HepG2 (cell line): ENCODE measurements around the gene PCSK2. TPM values are rescaled to one million over a fixed set of nuclear protein-coding genes. Genes with fewer than 3 reads are reported as not detected.

ENCODE experiments used
- ATAC-seq: fragments of 200-7000 bp; cut with Tn5 transposase; 3 replicates; pipeline ENCODE4 v1.9.1; 2020; ENCODE audit warnings: mild to moderate bottlenecking, moderate library complexity
- BruUV-seq: library from RNA; stranded (reverse); fragments of 400-500 nt; replicated peaks from 2 replicates; lab custom pipeline; 2021; lab: Mats Ljungman, UMichigan
- CTCF ChIA-PET: fragments of 300-600 bp; formaldehyde crosslinking; extraction: SDS; loops from one replicate; lab custom pipeline; 2021; ENCODE audit warnings: low total read pairs, inconsistent platforms, low intra/inter-chr PET ratio; lab: Yijun Ruan, JAX
- POLR2A ChIA-PET: fragments of 350-600 bp; sonication (Branson Sonifier 250); formaldehyde crosslinking; loops from one replicate; lab custom pipeline; 2020; ENCODE audit warnings: antibody characterized with exemption, inconsistent platforms; lab: Yijun Ruan, JAX
- DNase-seq: peaks from one replicate; pipeline ENCODE4 v3.0.0-alpha.2; 2015; ENCODE audit warnings: low spot score
- FAIRE-seq: peaks from 3 replicates; lab custom pipeline; 2011; peaks lifted over from hg19 to GRCh38; lab: Jason Lieb, UNC
- H2AFZ ChIP-seq: one replicate; pipeline ENCODE4 v1.6.1; 2011; ENCODE audit warnings: low read length, inconsistent platforms
- H3K27ac ChIP-seq: fragments of 300-600 bp; 3 replicates; pipeline ENCODE4 v1.8.0; 2011; ENCODE audit warnings: mixed run types, mild to moderate bottlenecking, mixed read lengths, low read length, inconsistent platforms; ENCODE audit not compliant: insufficient read depth; ENCODE audit errors: extremely low read length
- H3K27me3 ChIP-seq, 2 experiments: fragments of 200-600 bp in 1 of 2; 2 replicates in 1 of 2; 3 replicates in 1 of 2; pipeline versions ENCODE4 v1.6.0 to v1.8.0; 2011; ENCODE audit warnings: low read length in 2 of 2, mild to moderate bottlenecking in 2 of 2, moderate library complexity in 2 of 2, inconsistent platforms in 1 of 2; ENCODE audit not compliant: insufficient read depth in 2 of 2, control insufficient read depth in 1 of 2
- H3K36me3 ChIP-seq, 2 experiments: fragments of 200-600 bp in 1 of 2; replicated peaks in 1 of 2; 2 replicates in 1 of 2; 3 replicates in 1 of 2; pipeline versions ENCODE4 v1.5.1 to v1.8.0; 2011; ENCODE audit warnings: low read length in 2 of 2, inconsistent platforms in 1 of 2; ENCODE audit not compliant: insufficient read depth in 2 of 2, control insufficient read depth in 1 of 2
- H3K4me1 ChIP-seq: 2 replicates; pipeline ENCODE4 v1.5.1; 2012; ENCODE audit warnings: low read length, inconsistent platforms; ENCODE audit not compliant: insufficient read depth
- H3K4me2 ChIP-seq: 2 replicates; pipeline ENCODE4 v1.6.0; 2011; ENCODE audit warnings: low read depth, low read length, inconsistent platforms
- H3K4me3 ChIP-seq, 3 experiments: fragments of 200-600 bp in 1 of 3; sonication (generic), shearing (Covaris generic) in 1 of 3; replicated peaks in 1 of 3; 2 replicates each; pipeline ENCODE4 v1.5.1; 2011 to 2016; ENCODE audit warnings: low read length in 3 of 3, inconsistent platforms in 2 of 3, low read depth in 2 of 3, mild to moderate bottlenecking in 2 of 3, control low read depth in 1 of 3, mixed read lengths in 1 of 3; ENCODE audit not compliant: insufficient read depth in 1 of 3
- H3K79me2 ChIP-seq: one replicate; pipeline ENCODE4 v1.6.1; 2011; ENCODE audit warnings: low read length, inconsistent platforms; ENCODE audit not compliant: insufficient read depth
- H3K9ac ChIP-seq: 2 replicates; pipeline ENCODE4 v1.6.0; 2011; ENCODE audit warnings: mild to moderate bottlenecking, low read depth, low read length, inconsistent platforms; ENCODE audit not compliant: insufficient read depth
- H3K9me3 ChIP-seq: 2 replicates; pipeline ENCODE4 v1.5.1; 2012; ENCODE audit warnings: mild to moderate bottlenecking, low read length
- H4K20me1 ChIP-seq: 2 replicates; pipeline ENCODE4 v1.6.0; 2011; ENCODE audit warnings: inconsistent platforms, mild to moderate bottlenecking, low read length, moderate library complexity; ENCODE audit not compliant: insufficient read depth
- BCL6 ChIP-seq: IDR thresholded peaks from 2 replicates; pipeline ENCODE4 v1.6.1; 2016; ENCODE audit warnings: missing genetic modification reagents, missing compliant biosample characterization
- BORCS8-MEF2B ChIP-seq: sonication (generic); formaldehyde crosslinking; IDR thresholded peaks from 2 replicates; pipeline ENCODE4 v1.8.0; 2022; ENCODE audit warnings: mild to moderate bottlenecking, missing genetic modification reagents
- CBX2 ChIP-seq, 2 experiments: fragments of 200-600 bp in 1 of 2; sonication (generic); formaldehyde crosslinking in 1 of 2; IDR thresholded peaks; 2 replicates each; pipeline versions ENCODE4 v1.7.0 to v1.8.1; 2018 to 2022; ENCODE audit warnings: low read depth in 2 of 2, low read length in 1 of 2, mild to moderate bottlenecking in 1 of 2, missing genetic modification reagents in 1 of 2
- ETV6 ChIP-seq: sonication (generic); formaldehyde crosslinking; conservative IDR thresholded peaks from 2 replicates; pipeline ENCODE4 v1.4.0; 2020; ENCODE audit warnings: missing genetic modification reagents
- KDM4B ChIP-seq: sonication (generic); formaldehyde crosslinking; IDR thresholded peaks from 2 replicates; pipeline ENCODE4 v1.4.0; 2020; ENCODE audit warnings: missing genetic modification reagents
- NFKBIZ ChIP-seq: IDR thresholded peaks from 2 replicates; pipeline ENCODE4 v1.6.1; 2018; ENCODE audit warnings: missing genetic modification reagents, missing compliant biosample characterization
- NR2F1 ChIP-seq, 2 experiments: fragments of 450-650 bp in 1 of 2; formaldehyde crosslinking in 1 of 2; IDR thresholded peaks; 2 replicates each; pipeline versions ENCODE4 v1.5.0 to v1.6.1; 2016 to 2020; ENCODE audit warnings: mild to moderate bottlenecking in 1 of 2, missing compliant biosample characterization in 1 of 2, missing genetic modification reagents in 1 of 2, moderate library complexity in 1 of 2
- PHF8 ChIP-seq: sonication (generic); formaldehyde crosslinking; IDR thresholded peaks from 2 replicates; pipeline ENCODE4 v1.5.0; 2020; ENCODE audit warnings: missing genetic modification reagents
- POLR2G ChIP-seq: fragments of 200-400 bp; formaldehyde crosslinking; IDR thresholded peaks from 2 replicates; pipeline ENCODE4 v1.6.1; 2018; ENCODE audit warnings: mild to moderate bottlenecking, low read depth, low read length, moderate library complexity
- ZFP62 ChIP-seq: sonication (generic); formaldehyde crosslinking; IDR thresholded peaks from 2 replicates; pipeline ENCODE4 v1.4.0; 2020; ENCODE audit warnings: missing genetic modification reagents
- ZFP82 ChIP-seq: sonication (generic); formaldehyde crosslinking; IDR thresholded peaks from 2 replicates; pipeline ENCODE4 v1.5.1; 2020; ENCODE audit warnings: mild to moderate bottlenecking, missing genetic modification reagents, borderline replicate concordance
- ZNF143 ChIP-seq: sonication (generic); formaldehyde crosslinking; IDR thresholded peaks from 2 replicates; pipeline ENCODE4 v1.4.0; 2020; ENCODE audit warnings: missing genetic modification reagents
- ZNF383 ChIP-seq: sonication (generic); formaldehyde crosslinking; IDR thresholded peaks from 2 replicates; pipeline ENCODE4 v1.4.0; 2020; ENCODE audit warnings: missing genetic modification reagents, mild to moderate bottlenecking, borderline replicate concordance
- ZNF552 ChIP-seq: sonication (generic); formaldehyde crosslinking; IDR thresholded peaks from 2 replicates; pipeline ENCODE4 v1.9.0; 2022; ENCODE audit warnings: missing genetic modification reagents, mild to moderate bottlenecking, borderline replicate concordance
- in situ Hi-C: cut with HindIII; loops from 2 replicates; pipeline ENCODE4 v1.10.0; 2017; ENCODE audit warnings: low pct_unique_long_range_greater_than_20kb; ENCODE audit not compliant: extremely low pct_ligation_motif_present
- intact Hi-C: fragments of 100-400 bp; cut with micrococcal nuclease; formaldehyde crosslinking; loops from one replicate; pipeline ENCODE4 v1.10.0; 2022; ENCODE audit not compliant: unreplicated experiment
- polyA plus RNA-seq, 8 experiments: library from polyadenylated mRNA; depleted of rRNA in 3 of 8; stranded (reverse) in 7 of 8; unstranded in 1 of 8; fragments of >200 nt; fragmentation: Illumina TruSeq in 4 of 8; extraction: Trizol in 4 of 8; gene quantifications; 2 replicates each; pipeline versions ENCODE4 v1.2.1 to v1.2.3, GENCODE V29; 2011 to 2016; ENCODE audit warnings: low read depth in 4 of 8, missing spikeins in 1 of 8, mixed read lengths in 1 of 8; ENCODE audit not compliant: insufficient read depth in 1 of 8
- total RNA-seq, 5 experiments: library from RNA; depleted of rRNA; stranded (reverse); fragments of >200 nt; fragmentation: Illumina TruSeq; extraction: Trizol; gene quantifications; 2 replicates each; pipeline ENCODE4 v1.2.3, GENCODE V29; 2016; ENCODE audit warnings: low read depth in 1 of 5
- TF ChIP-seq, protein P1 (sequence below): sonication (generic); formaldehyde crosslinking; conservative IDR thresholded peaks from 2 replicates; pipeline ENCODE4 v1.4.0; 2020; ENCODE audit warnings: missing genetic modification reagents
- TF ChIP-seq, protein P2 (sequence below): sonication (generic); formaldehyde crosslinking; IDR thresholded peaks from 2 replicates; pipeline ENCODE4 v1.5.1; 2020; ENCODE audit warnings: missing genetic modification reagents, mild to moderate bottlenecking, borderline replicate concordance
- TF ChIP-seq, protein P3 (sequence below): IDR thresholded peaks from 2 replicates; pipeline ENCODE4 v1.6.1; 2016; ENCODE audit warnings: mild to moderate bottlenecking

The PCSK2 gene
- total and polyA plus RNA-seq, 2 of the 13 experiments (the other 11 are each of a cell fraction or from before 2014, with no cell fraction given): not detected

DNA sequence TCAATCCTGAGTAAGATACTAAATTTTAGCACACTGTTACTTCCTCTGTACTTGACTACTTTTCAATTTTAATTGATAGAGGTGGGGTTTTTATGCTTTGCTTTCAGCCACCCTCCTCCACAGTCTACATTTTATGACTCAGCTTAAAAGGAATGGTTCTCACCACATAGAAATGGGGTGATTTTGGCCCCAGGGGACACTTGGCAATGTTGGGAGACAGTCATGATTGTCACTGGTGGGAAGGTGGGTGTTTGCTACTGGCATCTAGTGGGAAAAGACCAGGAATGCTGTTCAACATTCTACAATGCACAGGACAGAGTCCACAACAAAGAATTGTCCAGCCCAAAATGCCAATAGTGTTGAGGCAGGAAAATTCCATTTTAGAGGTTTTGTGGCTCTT lies 71.3 kb downstream of the PCSK2 start:
- Histone ChIP-seq H3K27ac (no peak overlapping the region), H4K20me1 (no peaks in the 10 kb centered on the region), H2AFZ (no peak overlapping the region), H3K4me1 (no peaks in the 10 kb centered on the region), H3K4me2 (no peak overlapping the region), H3K4me3 (no peak overlapping the region), H3K79me2 (no peaks in the 10 kb centered on the region), H3K27me3 (no peaks in the 10 kb centered on the region), H3K9ac (no peak overlapping the region), H3K36me3 (no peaks in the 10 kb centered on the region)
- intact Hi-C loops: no loop called here
- FAIRE-seq: no peak
- BruUV-seq: no TSS peak
- ChIA-PET POLR2A (no interaction called here), CTCF (no interaction called here)
- ATAC-seq: no peak
- DNase-seq: no peak
- no peak for TF ChIP-seq ZFP62 (CRISPR knock-in tag)
- no peak for TF ChIP-seq PHF8 (CRISPR knock-in tag)
- TF ChIP-seq, protein P1, sequence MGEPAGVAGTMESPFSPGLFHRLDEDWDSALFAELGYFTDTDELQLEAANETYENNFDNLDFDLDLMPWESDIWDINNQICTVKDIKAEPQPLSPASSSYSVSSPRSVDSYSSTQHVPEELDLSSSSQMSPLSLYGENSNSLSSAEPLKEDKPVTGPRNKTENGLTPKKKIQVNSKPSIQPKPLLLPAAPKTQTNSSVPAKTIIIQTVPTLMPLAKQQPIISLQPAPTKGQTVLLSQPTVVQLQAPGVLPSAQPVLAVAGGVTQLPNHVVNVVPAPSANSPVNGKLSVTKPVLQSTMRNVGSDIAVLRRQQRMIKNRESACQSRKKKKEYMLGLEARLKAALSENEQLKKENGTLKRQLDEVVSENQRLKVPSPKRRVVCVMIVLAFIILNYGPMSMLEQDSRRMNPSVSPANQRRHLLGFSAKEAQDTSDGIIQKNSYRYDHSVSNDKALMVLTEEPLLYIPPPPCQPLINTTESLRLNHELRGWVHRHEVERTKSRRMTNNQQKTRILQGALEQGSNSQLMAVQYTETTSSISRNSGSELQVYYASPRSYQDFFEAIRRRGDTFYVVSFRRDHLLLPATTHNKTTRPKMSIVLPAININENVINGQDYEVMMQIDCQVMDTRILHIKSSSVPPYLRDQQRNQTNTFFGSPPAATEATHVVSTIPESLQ: no peak
- no peak for TF ChIP-seq CBX2 (IDR thresholded peaks at IDR 0.05; ENCODE audit: low read depth, low read length)
- TF ChIP-seq CBX2 (CRISPR knock-in tag; IDR thresholded peaks at IDR 0.05; ENCODE audit: low read depth): no peak
- TF ChIP-seq NR2F1 (CRISPR knock-in tag; IDR thresholded peaks at IDR 0.05): no peak
- TF ChIP-seq ZNF143: no peak
- TF ChIP-seq ZFP82 (CRISPR knock-in tag): no peak
- TF ChIP-seq, protein P2, sequence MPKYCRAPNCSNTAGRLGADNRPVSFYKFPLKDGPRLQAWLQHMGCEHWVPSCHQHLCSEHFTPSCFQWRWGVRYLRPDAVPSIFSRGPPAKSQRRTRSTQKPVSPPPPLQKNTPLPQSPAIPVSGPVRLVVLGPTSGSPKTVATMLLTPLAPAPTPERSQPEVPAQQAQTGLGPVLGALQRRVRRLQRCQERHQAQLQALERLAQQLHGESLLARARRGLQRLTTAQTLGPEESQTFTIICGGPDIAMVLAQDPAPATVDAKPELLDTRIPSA (CRISPR knock-in tag): no peak
- no peak for TF ChIP-seq KDM4B (CRISPR knock-in tag)
- TF ChIP-seq ZNF383 (CRISPR knock-in tag): no peak
- no peak for TF ChIP-seq BCL6
- no peak for TF ChIP-seq ETV6 (CRISPR knock-in tag)
- no peak for TF ChIP-seq POLR2G
- no peak for TF ChIP-seq BORCS8-MEF2B (CRISPR knock-in tag)
- TF ChIP-seq ZNF552: no peak
- TF ChIP-seq, protein P3, sequence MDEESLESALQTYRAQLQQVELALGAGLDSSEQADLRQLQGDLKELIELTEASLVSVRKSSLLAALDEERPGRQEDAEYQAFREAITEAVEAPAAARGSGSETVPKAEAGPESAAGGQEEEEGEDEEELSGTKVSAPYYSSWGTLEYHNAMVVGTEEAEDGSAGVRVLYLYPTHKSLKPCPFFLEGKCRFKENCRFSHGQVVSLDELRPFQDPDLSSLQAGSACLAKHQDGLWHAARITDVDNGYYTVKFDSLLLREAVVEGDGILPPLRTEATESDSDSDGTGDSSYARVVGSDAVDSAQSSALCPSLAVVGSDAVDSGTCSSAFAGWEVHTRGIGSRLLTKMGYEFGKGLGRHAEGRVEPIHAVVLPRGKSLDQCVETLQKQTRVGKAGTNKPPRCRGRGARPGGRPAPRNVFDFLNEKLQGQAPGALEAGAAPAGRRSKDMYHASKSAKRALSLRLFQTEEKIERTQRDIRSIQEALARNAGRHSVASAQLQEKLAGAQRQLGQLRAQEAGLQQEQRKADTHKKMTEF (CRISPR knock-in tag): no peak
- TF ChIP-seq NFKBIZ (CRISPR knock-in tag): no peak
- TF ChIP-seq, all 625 proteins: peak for 0
- no peaks in the 10 kb centered on the region for H3K9me3 ChIP-seq
- in situ Hi-C loops: no loop called here
